HEK293 (cell line): ENCODE results near the gene ZCCHC8.

Source experiments
- CTCF ChIA-PET: fragments of 350-600 bp; formaldehyde crosslinking; extraction: SDS; loops from one replicate; lab custom pipeline; 2021; ENCODE audit warnings: antibody characterized with exemption; lab: Yijun Ruan, JAX
- POLR2A ChIA-PET: fragments of 300-600 bp; formaldehyde crosslinking; extraction: SDS; loops from one replicate; lab custom pipeline; 2020; ENCODE audit warnings: antibody characterized with exemption, inconsistent platforms; lab: Yijun Ruan, JAX
- H3K27ac ChIP-seq: fragments of 200-500 bp; sonication (Bioruptor generic); 2 replicates; pipeline ENCODE4 v1.5.1; 2014; ENCODE audit warnings: low read depth, low read length, control low read depth, inconsistent platforms; ENCODE audit errors: extremely low read depth
- H3K36me3 ChIP-seq, 2 experiments: fragments of 200-500 bp in 1 of 2; sonication (Bioruptor generic) in 1 of 2; 1 replicate in 1 of 2; 2 replicates in 1 of 2; pipeline ENCODE4 v1.5.1; 2014 to 2017; ENCODE audit warnings: inconsistent platforms in 2 of 2, low read length in 2 of 2; ENCODE audit not compliant: control insufficient read depth in 2 of 2, insufficient read depth in 1 of 2
- H3K4me1 ChIP-seq: fragments of 200-500 bp; sonication (Bioruptor generic); 2 replicates; pipeline ENCODE4 v1.5.1; 2014; ENCODE audit warnings: mild to moderate bottlenecking, low read length, inconsistent platforms; ENCODE audit not compliant: control insufficient read depth, insufficient read depth
- H3K4me3 ChIP-seq: 2 replicates; pipeline ENCODE4 v1.5.1; 2011; ENCODE audit warnings: low read depth, mild to moderate bottlenecking, control low read depth, low read length, moderate library complexity
- H3K9me3 ChIP-seq: fragments of 200-500 bp; sonication (Bioruptor generic); 2 replicates; pipeline ENCODE4 v1.5.1; 2014; ENCODE audit warnings: low read depth, low read length, inconsistent platforms; ENCODE audit not compliant: control insufficient read depth, insufficient read depth
- GLIS1 ChIP-seq: fragments of 450-650 bp; formaldehyde crosslinking; IDR thresholded peaks from 2 replicates; pipeline ENCODE4 v1.5.1; 2016; ENCODE audit warnings: missing biosample characterization, missing genetic modification characterization
- KLF9 ChIP-seq: fragments of 450-650 bp; formaldehyde crosslinking; IDR thresholded peaks from 2 replicates; pipeline ENCODE4 v1.5.1; 2016; ENCODE audit warnings: missing biosample characterization, missing genetic modification characterization, low read depth
- PRDM10 ChIP-seq: fragments of 450-650 bp; formaldehyde crosslinking; IDR thresholded peaks from 2 replicates; pipeline ENCODE4 v1.5.1; 2016; ENCODE audit warnings: missing biosample characterization, missing genetic modification characterization
- ZNF133 ChIP-seq: fragments of 450-650 bp; formaldehyde crosslinking; IDR thresholded peaks from 2 replicates; pipeline ENCODE4 v1.5.1; 2016; ENCODE audit warnings: missing biosample characterization, missing genetic modification characterization
- ZNF138 ChIP-seq: fragments of 450-650 bp; formaldehyde crosslinking; IDR thresholded peaks from 2 replicates; pipeline ENCODE4 v1.5.1; 2016; ENCODE audit warnings: missing biosample characterization, missing genetic modification characterization, borderline replicate concordance
- ZNF148 ChIP-seq: fragments of 450-650 bp; formaldehyde crosslinking; IDR thresholded peaks from 2 replicates; pipeline ENCODE4 v1.5.0; 2017; ENCODE audit warnings: missing biosample characterization, missing genetic modification characterization, borderline replicate concordance
- ZNF2 ChIP-seq: fragments of 450-650 bp; formaldehyde crosslinking; IDR thresholded peaks from 2 replicates; pipeline ENCODE4 v1.5.1; 2016; ENCODE audit warnings: missing biosample characterization, missing genetic modification characterization
- ZNF341 ChIP-seq: fragments of 450-650 bp; formaldehyde crosslinking; IDR thresholded peaks from 2 replicates; pipeline ENCODE4; 2016; ENCODE audit warnings: low read depth, missing biosample characterization, missing genetic modification characterization
- ZNF449 ChIP-seq: fragments of 450-650 bp; formaldehyde crosslinking; IDR thresholded peaks from 2 replicates; pipeline ENCODE4 v1.5.1; 2017; ENCODE audit warnings: missing biosample characterization, mild to moderate bottlenecking, missing genetic modification characterization, moderate library complexity
- ZNF513 ChIP-seq: fragments of 450-650 bp; IDR thresholded peaks from 2 replicates; pipeline ENCODE4 v1.5.1; 2018; ENCODE audit warnings: missing biosample characterization, missing genetic modification characterization
- ZNF600 ChIP-seq: fragments of 450-650 bp; formaldehyde crosslinking; IDR thresholded peaks from 2 replicates; pipeline ENCODE4 v1.5.1; 2016; ENCODE audit warnings: missing biosample characterization, missing genetic modification characterization
- ZNF629 ChIP-seq: fragments of 450-650 bp; formaldehyde crosslinking; IDR thresholded peaks from 2 replicates; pipeline ENCODE4 v1.5.1; 2017; ENCODE audit warnings: missing biosample characterization, missing genetic modification characterization
- ZNF645 ChIP-seq: fragments of 450-650 bp; formaldehyde crosslinking; IDR thresholded peaks from 2 replicates; pipeline ENCODE4; 2016; ENCODE audit warnings: missing biosample characterization, missing genetic modification characterization
- ZNF792 ChIP-seq: fragments of 450-650 bp; formaldehyde crosslinking; IDR thresholded peaks from 2 replicates; pipeline ENCODE4 v1.5.1; 2016; ENCODE audit warnings: missing biosample characterization, missing genetic modification characterization
- TF ChIP-seq, protein P1 (sequence below): fragments of 450-650 bp; formaldehyde crosslinking; conservative IDR thresholded peaks from 2 replicates; pipeline ENCODE4 v1.5.1; 2016; ENCODE audit warnings: low read depth, missing biosample characterization, missing genetic modification characterization
- TF ChIP-seq, protein P2 (sequence below): fragments of 450-650 bp; formaldehyde crosslinking; IDR thresholded peaks from 2 replicates; pipeline ENCODE4 v1.5.1; 2016; ENCODE audit warnings: missing biosample characterization, missing genetic modification characterization

The ZCCHC8 gene

DNA sequence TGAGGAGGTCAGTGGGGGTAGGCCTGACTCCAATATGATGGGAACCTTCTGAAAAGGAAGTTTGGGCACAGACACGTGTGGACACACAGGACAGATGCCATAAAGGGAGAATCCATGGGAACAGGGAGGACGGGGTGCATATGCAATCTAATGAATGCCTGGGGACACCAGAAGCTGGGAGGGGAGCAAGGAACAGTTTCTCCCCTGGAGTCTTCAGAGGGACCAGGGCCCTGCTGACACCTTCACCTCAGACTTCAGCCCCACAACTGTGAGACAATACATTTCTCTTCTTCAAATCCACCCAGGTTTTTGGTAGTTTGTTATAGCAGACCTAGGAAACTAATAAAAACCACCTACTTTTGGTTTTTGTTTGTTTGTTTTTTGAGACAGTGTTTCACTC lies 43.1 kb downstream of the ZCCHC8 start:
- TF ChIP-seq ZNF792 (tag by site-specific recombination) (no peak), ZNF645 (tag by site-specific recombination) (no peak), ZNF513 (tag by site-specific recombination) (no peak), ZNF449 (tag by site-specific recombination) (no peak), PRDM10 (peak; percentile 95)
- CTCF ChIA-PET, result interaction anchor here (0.6 kb wide), 1 partner anchor 55 kb away, joined by 4 read pairs; no protein-coding TSS in a partner anchor
- Histone ChIP-seq H3K36me3 (no peaks in the 10 kb centered on the region), H3K9me3 (no peaks in the 10 kb centered on the region), H3K4me1 (no peaks in the 10 kb centered on the region), H3K27ac (no peak overlapping the region), H3K4me3 (no peak overlapping the region)
- POLR2A ChIA-PET, result no interaction called here

GRCh38 chr12:122454739-122455138 lies 46.0 kb downstream of the ZCCHC8 start:
- ChIA-PET POLR2A (no interaction called here), CTCF (interaction anchor here (1.1 kb wide), 1 partner anchor 55 kb away, joined by 6 read pairs; no protein-coding TSS in a partner anchor)
- TF ChIP-seq ZNF148 (tag by site-specific recombination), result no peak
- TF ChIP-seq ZNF133, result no peak
- no peak for TF ChIP-seq ZNF341
- TF ChIP-seq KLF9 (tag by site-specific recombination), result no peak
- TF ChIP-seq, protein P1, sequence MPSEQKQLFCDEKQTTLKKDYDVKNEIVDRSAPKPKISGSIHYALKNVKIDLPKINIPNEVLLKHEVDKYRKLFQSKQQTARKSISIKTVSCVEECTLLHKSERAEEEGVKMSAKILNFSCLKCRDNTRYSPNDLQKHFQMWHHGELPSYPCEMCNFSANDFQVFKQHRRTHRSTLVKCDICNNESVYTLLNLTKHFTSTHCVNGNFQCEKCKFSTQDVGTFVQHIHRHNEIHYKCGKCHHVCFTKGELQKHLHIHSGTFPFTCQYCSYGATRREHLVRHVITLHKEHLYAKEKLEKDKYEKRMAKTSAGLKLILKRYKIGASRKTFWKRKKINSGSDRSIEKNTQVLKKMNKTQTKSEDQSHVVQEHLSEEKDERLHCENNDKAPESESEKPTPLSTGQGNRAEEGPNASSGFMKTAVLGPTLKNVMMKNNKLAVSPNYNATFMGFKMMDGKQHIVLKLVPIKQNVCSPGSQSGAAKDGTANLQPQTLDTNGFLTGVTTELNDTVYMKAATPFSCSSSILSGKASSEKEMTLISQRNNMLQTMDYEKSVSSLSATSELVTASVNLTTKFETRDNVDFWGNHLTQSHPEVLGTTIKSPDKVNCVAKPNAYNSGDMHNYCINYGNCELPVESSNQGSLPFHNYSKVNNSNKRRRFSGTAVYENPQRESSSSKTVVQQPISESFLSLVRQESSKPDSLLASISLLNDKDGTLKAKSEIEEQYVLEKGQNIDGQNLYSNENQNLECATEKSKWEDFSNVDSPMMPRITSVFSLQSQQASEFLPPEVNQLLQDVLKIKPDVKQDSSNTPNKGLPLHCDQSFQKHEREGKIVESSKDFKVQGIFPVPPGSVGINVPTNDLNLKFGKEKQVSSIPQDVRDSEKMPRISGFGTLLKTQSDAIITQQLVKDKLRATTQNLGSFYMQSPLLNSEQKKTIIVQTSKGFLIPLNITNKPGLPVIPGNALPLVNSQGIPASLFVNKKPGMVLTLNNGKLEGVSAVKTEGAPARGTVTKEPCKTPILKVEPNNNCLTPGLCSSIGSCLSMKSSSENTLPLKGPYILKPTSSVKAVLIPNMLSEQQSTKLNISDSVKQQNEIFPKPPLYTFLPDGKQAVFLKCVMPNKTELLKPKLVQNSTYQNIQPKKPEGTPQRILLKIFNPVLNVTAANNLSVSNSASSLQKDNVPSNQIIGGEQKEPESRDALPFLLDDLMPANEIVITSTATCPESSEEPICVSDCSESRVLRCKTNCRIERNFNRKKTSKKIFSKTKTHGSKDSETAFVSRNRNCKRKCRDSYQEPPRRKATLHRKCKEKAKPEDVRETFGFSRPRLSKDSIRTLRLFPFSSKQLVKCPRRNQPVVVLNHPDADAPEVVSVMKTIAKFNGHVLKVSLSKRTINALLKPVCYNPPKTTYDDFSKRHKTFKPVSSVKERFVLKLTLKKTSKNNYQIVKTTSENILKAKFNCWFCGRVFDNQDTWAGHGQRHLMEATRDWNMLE, result no peak
- TF ChIP-seq ZNF2 (tag by site-specific recombination), result no peak
- TF ChIP-seq, protein P2, sequence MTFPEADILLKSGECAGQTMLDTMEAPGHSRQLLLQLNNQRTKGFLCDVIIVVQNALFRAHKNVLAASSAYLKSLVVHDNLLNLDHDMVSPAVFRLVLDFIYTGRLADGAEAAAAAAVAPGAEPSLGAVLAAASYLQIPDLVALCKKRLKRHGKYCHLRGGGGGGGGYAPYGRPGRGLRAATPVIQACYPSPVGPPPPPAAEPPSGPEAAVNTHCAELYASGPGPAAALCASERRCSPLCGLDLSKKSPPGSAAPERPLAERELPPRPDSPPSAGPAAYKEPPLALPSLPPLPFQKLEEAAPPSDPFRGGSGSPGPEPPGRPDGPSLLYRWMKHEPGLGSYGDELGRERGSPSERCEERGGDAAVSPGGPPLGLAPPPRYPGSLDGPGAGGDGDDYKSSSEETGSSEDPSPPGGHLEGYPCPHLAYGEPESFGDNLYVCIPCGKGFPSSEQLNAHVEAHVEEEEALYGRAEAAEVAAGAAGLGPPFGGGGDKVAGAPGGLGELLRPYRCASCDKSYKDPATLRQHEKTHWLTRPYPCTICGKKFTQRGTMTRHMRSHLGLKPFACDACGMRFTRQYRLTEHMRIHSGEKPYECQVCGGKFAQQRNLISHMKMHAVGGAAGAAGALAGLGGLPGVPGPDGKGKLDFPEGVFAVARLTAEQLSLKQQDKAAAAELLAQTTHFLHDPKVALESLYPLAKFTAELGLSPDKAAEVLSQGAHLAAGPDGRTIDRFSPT (tag by site-specific recombination), result no peak
- no peak for TF ChIP-seq ZNF138 (tag by site-specific recombination)
- no peak for TF ChIP-seq GLIS1 (tag by site-specific recombination)
- no peak for TF ChIP-seq ZNF600 (tag by site-specific recombination)
- TF ChIP-seq ZNF629 (tag by site-specific recombination), result no peak
- no peaks in the 10 kb centered on the region for H3K4me1 ChIP-seq
- no peaks in the 10 kb centered on the region for H3K36me3 ChIP-seq
- H3K4me3 ChIP-seq, result no peak overlapping the region
- H3K27ac ChIP-seq, result no peak overlapping the region
- H3K9me3 ChIP-seq, result no peaks in the 10 kb centered on the region
